HG03039 (cell line): Measurements from ENCODE around the gene DHRSX.
A peak's percentile ranks its signal among the peaks of the same experiment; 100 is the strongest.
"Not testable (repeated sequence)": the region's sequence is repeated elsewhere in the genome, so short reads cannot be mapped to it uniquely, and the experiment has no call there.

ENCODE experiments used
- ATAC-seq: cut with Tn5 transposase; IDR thresholded peaks from one replicate; pipeline ENCODE4 v1.9.1; 2021; ENCODE audit warnings: mild to moderate bottlenecking, moderate library complexity; ENCODE audit not compliant: unreplicated experiment

The DHRSX gene

DNA sequence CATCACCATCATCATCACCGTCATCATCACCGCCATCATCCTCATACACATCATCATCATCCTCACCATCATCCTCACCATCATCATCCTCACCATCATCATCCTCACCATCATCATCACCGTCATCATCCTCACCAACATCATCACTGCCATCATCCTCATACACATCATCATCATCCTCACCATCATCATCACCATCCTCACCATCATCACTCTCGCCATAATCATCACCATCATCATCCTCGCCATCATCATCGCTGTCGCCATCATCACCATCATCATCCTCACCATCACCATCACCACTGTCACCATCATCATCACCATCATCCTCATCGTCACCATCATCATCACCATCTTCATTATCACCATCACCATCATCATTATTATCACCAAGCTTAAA is 19.8 kb upstream of the DHRSX start:
- no peak for ATAC-seq

DNA sequence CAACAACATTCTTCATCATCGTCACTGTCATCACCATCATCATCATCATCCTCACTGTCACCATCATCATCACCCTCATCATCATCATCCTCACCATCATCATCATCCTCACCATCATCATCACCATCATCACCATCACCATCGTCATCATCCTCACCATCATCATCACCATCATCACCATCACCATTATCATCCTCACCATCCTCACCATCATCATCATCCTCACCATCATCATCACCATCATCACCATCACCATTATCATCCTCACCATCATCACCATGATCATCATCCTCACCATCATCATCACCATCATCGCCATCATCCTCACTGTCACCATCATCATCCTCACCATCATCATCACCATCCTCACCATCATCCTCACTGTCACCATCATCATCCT is 18.9 kb upstream of the DHRSX start:
- ATAC-seq: not testable (repeated sequence)

DNA sequence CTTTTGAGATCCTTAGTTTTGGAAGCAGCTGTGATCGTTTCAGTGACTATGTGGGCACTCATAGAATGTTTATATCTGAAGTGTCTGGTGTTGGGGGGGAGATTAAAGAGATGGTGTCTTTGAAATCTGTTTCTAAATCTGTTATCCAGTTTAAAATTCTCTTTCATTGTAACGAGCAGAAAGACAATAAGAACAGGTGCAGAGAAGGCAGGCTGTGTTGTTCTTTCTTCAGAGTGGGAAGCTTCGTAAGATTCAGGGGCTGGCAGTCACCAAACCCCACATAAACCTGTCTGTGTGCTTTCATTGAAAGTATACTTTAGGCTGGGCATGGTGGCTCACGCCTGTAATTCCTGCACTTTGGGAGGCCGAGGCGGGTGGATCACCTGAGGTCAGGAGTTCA is 16.3 kb upstream of the DHRSX start:
- no peak for ATAC-seq

DNA sequence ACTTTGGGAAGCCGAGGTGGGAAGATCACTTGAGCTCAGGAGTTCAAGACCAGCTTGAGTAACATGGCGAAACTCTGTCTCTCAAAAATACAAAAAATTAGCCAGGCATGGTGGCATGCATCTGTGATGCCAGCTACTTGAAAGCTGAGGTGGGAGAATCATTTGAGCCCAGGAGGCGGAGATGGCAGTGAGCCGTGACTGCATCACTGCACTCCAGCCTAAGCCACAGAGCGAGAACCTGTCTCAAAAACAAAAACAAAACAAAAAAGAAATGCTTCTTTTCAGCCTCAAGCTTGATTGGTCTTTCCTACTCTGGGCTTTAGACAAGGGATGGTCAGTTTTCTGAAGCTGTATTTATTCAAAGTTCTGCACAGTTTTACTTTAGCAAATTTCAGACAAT is 15.8 kb upstream of the DHRSX start:
- ATAC-seq: no peak

DNA sequence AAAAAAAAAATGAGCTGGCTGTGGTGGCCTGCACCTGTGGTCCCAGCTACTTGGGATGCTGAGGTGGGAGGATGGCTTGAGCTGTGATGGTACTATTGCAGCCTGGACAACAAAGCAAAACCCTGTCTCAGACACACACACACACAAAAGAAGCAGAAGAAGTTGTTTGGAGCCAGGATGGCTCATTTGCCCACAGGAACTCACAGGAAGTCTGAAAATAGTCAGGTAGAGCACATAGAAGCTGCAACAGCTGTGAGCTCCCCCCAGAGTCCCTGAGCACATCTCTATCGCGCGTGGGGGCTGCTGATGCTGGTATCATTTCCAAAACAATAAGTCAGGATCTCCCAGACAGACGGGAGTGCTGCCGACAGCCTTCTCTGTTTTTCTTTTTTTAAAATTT is 13.4 kb upstream of the DHRSX start:
- ATAC-seq: no peak

DNA sequence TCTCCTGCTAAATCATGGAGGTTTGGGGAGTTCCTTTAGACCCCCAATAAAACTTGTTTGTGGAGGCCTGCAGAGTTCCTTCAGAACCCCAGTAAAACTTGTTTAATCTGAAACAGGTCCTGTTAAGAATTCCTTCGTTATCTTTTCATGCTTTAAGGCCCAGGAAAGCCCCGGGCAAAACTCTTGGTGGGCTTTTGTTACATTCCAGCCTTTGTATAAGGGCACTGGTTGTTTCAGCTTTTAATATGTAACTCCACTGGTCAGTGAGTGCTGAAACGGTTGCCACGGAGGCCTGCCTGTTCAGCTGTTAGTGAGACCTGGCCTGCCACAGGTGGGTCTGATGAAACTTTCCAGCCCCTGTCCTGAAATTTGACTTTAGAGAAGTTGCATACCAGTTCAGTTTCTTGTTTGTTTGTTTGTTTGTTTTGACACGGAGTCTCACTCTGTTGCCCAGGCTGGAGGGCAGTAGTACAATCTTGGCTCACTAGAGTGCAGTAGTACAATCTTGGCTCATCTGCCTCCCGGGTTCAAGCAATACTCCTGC is 12.4 kb upstream of the DHRSX start:
- no peak for ATAC-seq

DNA sequence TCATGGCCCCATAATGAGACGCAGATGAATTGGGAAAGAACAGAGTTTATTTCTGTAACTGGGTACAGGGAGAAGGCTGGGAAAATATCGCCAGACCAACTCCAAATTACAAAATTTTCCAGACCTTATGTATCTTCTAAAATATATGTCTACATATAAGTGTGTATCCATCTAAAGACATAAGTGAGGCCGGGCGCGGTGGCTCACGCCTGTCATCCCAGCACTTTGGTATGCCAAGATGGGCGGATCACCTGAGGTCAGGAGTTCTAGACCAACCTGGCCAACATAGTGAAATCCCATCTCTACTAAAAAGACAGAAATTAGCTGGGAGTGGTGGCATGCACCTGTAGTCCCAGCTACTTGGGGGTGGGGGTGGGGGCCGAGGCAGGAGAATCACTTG is 11.7 kb upstream of the DHRSX start:
- ATAC-seq: no peak

DNA sequence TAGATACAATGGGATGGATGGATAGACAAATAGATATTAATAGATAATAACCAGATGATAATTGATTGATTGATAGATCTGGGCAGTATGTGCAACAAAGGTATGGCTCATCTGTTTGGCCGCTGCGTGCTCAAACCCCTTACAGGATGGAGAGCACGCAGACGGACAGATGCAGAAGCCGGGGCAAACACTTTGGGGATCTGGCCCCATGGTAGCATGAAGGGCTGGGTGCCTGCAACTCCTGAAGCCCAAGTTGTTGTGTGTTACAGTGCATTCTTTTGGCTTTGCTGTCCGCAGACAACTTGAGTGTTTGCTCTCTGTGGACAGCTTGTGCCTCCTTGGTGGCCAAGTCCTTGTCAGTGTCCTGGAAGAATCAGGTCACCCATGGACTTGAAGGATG is 10.6 kb upstream of the DHRSX start:
- ATAC-seq: no peak

DNA sequence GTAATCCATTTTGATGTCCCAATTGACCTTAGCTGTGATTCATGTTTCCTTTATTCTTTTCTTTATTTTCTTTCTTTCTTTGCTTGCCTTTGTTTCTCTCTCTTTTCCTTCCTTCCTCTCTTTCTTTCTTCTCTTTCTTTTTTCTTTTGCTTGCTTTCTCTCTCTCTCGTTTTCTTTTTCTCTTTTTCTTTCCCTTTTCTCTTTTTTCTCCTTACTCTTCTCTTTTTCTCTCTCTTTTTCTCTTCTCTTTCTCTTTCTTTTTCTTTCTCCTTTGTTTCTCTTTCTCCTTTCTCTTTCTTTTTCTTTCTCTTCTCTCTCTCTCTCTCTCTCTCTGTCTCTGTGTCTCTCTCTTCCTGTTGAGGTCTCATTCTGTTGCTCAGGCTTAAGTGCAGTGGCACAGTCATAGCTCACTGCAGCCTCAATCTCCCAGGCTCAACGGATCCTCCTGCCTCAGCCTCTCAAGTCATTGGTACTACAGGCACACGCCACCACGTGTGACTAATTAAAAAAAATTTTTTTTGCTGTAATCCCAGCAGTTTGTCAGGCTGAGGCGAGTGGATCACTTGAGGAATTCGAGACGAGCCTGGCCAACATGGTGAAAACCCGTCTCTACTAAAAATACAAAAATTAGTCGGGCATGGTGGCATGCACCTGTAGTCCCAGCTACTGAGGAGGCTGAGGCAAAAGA is 8.0 kb upstream of the DHRSX start:
- ATAC-seq: no peak

DNA sequence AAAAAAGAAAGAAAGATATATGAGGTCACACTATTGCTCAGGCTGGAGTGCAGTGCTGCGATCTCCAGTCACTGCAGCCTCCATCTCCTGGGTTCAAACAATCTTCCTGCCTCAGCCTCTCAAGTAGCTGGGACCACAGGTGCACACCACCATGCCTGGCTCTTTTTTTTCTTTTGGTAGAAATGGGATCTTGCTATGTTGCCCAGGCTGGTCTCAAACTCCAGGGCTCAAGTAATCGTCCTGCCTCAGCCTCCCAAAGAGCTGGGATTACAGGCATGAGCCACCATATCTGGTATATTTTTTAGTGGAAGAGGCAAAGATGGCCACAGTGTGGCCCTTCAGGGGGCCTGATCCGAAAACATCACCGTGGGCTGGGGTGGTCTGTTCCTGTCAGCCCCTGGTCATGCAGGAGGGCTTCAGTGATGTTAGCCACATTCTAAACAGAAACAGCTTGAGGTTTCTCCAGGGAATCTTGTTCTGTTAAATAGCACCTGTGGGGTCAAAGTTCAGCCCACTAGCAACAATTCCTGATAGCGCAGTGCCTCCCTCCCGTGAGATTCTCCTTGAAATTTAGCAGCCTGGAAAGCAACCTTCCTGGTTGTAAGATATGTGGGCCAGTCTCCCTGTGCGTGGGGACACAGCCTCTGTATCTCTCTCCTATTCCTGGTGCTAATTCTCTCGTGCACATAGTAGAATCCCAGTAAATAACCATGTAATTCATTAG is 7.3 kb upstream of the DHRSX start:
- no peak for ATAC-seq

DNA sequence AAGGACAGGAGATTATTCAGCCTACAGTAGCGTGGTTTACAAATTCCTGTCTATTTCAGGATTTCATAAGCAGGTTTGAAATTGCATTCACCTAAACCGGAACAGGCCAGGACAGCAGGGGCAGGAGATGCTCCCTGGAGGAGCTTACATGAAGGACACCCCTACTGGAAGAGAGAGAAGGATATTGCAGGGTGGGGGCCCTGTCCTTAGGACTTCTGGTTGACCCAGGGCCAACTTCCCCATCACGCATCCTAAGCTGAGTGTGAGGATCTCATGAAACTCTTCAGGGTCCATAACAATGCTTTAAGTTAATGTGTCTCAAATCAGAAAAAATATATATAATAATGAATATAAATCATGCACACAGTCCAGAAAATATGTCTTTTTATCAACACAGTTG is 6.4 kb upstream of the DHRSX start:
- no peak for ATAC-seq

DNA sequence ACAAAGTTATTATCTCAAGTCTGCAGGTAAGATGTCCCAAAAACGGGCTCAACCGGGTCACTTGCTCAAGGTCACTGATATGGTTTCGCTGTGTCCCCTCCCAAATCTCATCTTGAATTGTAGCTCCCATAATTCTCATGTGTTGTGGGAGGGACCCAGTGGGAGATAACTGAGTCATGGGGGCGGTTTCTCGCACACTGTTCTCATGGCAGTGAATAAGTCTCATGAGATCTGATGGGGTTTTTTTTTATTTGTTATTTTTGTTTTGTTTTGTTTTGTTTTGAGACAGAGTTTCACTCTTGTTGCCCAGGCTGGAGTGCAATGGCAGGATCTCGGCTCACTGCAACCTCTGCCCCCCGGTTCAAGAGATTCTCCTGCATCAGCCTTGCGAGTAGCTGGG is 4.6 kb upstream of the DHRSX start:
- not testable (repeated sequence) for ATAC-seq

DNA sequence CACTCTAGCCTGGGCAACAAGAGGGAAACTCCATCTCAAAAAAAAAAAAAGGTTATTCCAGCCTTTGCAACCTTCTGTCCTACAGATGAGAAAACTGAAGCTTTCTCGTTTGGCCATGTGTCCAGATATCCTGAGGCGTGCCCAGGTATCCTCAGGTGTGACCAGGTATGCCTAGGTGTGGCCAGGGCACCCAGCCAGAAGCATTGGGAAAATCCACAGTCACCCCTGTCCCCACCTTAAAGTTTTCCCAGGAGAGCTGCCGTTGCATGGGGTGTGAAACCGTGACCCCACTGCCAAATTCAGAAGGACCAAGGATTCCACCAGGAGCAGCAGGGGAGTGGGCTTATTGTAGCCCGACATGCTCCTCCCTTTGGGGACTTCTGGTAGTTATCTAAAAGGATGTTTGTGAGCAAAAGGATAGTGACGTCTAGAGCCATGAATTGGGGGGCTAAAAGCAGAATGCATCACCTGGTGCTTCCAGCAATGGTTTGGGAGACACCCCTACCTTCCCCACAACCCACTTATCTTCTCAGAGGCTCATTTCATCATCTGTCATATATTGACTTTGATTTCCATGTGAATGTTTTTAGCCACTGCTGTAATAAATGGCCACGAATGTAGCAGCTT is 4.0 kb upstream of the DHRSX start:
- ATAC-seq: no peak

DNA sequence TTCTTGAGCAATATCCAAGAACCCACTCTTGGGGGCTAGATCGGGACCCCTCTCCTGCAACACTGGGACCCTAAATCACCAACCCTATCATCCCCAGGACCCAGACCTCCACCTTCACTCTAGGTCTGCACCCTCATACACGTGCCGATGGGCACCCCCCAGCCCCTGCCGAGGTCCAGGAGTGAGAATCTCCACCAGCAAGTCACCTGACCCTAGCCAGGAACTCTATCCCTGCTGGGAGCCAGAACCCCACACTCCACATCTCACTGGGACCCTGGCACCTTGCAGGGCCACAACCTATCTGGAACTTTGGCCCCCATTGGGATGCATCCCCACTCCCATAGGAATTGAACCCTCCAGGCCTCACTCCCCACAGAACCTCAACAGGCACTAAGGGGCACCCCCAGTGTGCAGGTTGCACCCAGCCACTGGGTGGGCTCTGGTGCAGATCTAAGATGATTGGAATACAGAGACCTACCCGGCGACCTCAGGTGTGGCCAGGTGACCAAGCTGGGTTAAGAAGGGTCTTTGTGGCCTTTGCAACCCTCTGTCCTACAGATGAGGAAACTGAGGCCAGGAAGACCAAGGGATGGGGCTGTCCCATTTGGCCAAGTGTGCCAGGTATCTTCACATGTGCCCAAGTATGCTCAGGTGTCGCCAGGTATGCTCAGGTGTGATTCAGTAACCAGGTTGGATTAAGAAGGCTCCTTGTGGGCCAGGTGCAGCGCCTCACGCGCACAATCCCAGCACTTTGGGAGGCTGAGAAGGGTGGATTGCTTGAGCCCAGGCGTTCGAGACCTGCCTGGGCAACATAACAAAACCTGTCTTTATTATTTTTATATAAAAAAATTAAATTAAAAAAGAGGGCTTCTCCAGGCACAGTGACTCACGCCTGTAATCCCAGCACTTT is 3.1 kb upstream of the DHRSX start:
- no peak for ATAC-seq

DNA sequence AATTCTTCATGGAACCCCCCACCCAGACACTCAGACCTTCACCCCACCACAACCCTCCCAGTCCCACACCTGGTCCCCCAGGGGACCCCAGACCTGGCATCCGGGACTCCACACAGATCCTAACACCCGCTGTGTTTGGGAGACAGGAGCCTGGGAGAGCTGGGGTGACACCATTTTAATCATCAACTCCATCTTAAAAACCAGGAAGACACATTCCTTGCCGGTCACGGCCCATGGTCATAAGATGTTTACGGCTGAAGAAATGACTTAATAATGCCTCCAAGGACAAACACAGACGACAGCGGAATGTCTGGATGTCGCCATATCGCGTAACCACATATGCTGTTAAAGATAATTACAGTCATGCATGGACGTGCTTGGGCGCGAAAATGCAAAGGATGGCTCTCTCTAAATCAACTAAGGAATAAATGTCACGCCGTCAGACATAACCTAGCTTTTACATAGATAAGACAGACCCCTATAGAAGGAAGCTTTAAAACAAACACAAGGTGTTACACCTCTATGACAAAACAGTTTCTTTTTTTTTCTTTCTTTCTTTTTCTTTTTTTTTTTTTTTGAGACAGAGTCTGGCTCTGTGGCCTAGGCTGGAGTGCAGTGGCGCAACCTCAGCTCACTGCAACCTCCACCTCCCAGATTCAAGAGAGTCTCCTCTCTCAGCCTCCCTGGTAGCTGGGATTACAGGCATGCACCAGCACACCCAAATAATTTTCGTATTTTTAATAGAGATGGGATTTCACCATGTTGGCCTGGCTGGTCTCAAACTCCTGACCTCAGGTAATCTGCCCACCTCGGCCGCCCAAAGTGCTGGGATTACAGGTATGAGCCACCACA is 2.1 kb upstream of the DHRSX start:
- ATAC-seq: no peak

DNA sequence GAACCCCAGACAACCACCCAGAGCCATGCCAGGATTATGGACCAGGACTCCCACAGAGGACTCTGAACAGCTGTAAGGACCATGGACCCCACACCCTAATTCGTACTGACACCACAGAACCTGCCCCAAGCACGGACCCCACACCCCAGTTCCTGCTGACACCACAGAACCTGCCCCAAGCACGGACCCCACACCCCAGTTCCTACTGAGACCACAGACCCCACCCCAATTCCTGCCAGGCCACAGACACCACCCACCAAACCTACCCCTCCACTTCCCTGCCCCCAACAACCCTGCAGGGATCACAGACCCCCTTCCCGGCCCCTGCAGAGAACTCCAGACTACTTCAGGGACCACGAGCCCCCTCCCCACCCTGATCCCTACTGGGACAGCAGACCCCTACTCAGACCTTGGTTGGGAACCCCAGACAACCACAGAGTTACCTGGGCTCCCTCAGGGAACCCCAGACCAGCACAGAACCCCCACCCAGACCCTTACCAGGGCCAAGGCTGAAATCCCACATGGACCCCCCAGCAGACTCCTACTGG is 1.4 kb upstream of the DHRSX start:
- no peak for ATAC-seq

DNA sequence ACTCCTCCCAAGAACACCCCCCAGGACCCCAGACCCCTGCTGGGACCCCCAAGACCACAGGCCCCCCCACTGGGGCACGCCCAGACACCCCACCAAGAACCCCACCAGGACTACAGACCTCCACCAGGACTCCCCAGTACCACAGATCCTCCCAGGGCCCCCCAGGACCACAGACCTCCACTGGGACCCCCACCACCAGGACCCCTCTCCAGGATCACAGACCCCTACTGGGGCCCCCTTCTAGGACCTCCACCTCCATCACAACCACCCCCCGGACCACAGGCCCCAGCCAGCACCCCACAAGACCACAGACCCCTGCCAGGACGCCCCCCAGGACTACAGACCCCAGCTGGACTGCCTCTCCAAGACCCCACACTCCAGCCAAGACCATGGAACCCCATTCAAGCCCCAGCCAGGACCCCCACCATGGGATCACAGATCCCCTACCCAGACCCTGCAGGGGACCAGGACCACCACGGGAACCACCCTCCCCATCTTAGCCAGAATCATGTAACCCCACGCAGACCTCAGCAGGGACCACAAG is 855 bp upstream of the DHRSX start:
- no peak for ATAC-seq

DNA sequence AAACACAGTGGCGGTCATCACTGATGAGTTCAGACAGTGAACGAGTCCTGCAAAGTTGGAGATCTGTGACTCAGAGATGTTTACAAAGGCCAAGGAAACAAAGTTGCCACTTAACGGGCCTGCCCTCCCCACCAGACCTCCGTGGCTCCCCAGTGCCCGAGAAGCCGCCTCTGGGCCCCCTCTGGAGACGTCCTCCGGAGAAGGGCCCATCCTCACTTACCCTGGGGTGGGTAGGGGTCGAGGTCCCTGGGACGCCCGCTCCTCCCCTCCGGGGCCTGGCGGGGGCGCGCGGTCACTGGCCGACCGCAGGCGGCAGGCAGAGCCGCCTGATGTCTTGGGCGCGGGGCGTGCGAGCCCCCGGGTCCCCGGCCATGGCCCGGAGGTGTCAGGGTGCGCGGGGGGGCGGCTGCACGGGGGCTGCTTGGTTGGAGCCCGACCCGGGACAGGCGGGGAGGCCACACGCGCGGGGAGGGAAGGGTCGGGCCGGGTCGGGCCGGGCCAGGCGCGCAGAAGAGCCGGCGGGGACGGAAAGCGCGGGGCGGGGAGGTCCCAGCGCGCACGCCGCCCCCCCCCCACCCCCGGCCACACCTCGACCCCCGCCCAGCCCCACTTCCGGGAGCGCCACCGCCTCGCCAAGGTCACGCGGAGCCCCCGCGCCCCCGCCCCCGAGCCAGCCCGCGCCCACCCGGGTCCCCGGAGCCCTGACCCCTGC is 529 bp downstream of the DHRSX start:
- ATAC-seq: peak; percentile 36

DNA sequence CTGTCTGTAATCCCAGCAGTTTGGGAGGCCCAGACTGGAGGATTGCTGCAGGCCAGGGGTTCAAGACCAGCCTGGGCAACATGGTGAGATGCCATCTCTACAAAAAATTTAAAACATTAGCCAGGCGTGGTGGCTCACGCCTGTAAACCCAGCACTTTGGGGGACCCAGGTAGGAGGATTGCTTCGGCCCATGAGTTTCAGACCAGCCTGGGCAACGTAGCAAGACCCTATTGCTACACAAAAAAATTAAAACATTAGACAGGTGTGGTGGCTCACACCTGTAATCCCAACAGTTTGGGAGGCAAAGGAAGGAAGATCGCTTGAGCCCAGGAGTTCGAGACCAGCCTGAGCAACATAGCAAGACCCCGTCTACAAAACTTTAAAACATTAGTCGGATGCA is 1.3 kb downstream of the DHRSX start:
- ATAC-seq: no peak
